Measurements from ENCODE around the gene TC2N. TPM values are rescaled to one million over a fixed set of nuclear protein-coding genes. Genes with fewer than 3 reads are reported as not detected.
"Not testable (repeated sequence)": the region's sequence is repeated elsewhere in the genome, so short reads cannot be mapped to it uniquely, and the experiment has no call there.

Gene TC2N
- 1.7 TPM for total RNA-seq
- long read RNA-seq, partial matches to known transcripts = 1 of 1 reads
- long read RNA-seq, other reads (novel, unspliced or antisense) = 0 of 1 reads

DNA sequence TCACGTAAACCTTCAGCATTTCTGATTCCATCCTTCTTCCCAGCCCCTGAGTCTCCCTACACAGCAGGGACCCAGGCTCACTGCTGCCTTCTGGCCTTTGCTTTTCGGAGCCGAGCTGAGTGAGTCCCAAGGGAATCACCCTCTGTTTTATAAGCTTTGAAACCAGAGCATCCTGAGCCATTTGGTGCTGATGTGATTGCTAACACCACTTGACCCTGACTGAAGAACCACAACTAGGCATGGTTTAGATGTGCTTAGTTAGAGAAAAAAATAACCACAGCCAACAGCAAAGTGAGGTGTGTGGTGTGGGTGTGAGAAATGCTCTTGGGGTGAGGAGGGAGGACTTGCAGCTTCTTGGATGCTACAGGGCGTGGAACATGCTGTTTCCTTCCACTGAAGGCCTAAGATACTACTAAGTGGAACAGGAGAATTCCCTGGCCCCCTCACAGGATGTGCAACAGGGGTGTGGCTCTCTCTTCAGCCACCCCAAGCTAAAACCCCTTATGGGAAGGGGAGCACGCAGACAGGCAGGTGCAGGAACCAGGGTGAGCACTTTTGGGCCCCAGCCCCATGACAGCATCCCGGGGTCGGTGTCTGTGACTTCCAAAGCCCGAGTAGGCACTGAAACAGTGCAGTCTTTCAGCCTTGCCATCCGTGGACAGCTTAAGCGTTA, at the start of gene TC2N:
Gene TC2N (minus strand): TSS at position 221 of the 673 bp plus-strand sequence. CDS start 53,767 bp downstream, outside the sequence.
- intact Hi-C loops (cut with DNase I) = no loop called here
- DNase-seq (ENCODE audit: low spot score) = no peak

DNA sequence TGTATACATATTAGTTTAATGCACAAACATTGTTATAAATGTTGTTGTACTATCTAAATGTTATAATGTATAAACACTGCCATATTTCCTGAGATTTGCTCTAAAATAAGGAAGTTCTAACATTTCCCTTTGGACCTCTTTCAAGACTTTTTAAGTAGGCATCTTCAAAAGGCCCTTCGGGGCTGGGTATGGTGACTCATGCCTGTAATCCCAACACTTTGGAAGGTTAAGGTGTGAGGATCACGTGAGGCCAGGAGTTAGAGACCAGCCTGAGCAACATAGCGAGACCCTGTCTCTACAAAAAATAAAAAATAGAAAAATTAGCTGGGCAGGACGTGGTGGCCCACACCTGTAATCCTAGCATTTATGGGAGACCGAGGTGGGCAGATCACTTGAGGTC, 44.7 kb upstream of the TC2N start:
- intact Hi-C loops (cut with DNase I) = no loop called here
- DNase-seq (ENCODE audit: low spot score) = peak; percentile 27

DNA sequence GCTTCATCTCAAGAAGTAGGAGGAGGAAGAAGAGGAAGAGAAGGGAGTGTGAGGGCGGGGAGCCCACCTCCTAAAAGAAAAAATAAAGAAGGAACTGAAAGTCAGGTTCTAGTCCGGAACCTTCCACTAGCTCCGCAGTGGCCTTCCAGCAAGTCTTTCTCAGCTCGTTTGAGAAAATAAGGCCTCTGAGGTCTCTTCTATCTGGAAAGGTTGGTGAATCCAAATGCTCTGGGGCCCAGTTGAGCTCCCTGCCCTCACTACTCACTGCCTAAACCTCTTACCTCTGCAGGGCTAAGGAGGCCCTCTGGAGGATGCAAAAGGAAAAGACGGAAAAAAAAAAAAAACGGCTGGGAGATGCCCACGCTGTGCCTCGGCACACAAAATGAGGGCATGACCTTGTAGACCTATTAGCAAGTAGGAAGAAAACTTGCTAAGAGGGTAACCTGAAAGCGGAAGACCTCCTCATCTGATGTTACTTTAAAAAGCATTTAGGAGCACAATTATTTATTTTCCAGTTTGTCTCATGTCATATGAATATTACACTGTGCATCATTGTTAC, 44.2 kb upstream of the TC2N start:
- intact Hi-C loops (cut with DNase I) = loop anchor here (2.0 kb wide), 1 partner anchor 263 kb away; no protein-coding TSS in a partner anchor
- DNase-seq (ENCODE audit: low spot score) = peak; percentile 22

DNA sequence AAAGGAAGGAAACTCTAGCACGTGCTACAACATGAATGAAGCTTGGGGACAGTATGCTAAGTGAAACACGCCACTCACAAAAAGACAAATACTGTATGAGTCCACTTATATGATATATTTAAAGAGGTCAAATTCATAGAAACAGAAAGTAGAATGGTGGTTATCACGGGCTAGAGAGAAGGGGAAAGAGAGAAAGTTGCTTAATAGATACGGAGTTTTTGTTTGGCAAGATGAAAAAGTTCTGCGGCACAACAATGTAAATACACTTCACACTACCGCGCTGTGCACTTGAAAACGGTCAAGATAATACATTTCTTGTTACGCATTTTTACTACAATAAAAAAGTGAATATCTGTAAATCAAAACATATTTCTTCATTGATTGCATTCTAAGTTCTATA, 42.9 kb upstream of the TC2N start:
- intact Hi-C loops (cut with DNase I) = loop anchor here (2.0 kb wide), 1 partner anchor 261 kb away; no protein-coding TSS in a partner anchor
- DNase-seq (ENCODE audit: low spot score) = no peak

DNA sequence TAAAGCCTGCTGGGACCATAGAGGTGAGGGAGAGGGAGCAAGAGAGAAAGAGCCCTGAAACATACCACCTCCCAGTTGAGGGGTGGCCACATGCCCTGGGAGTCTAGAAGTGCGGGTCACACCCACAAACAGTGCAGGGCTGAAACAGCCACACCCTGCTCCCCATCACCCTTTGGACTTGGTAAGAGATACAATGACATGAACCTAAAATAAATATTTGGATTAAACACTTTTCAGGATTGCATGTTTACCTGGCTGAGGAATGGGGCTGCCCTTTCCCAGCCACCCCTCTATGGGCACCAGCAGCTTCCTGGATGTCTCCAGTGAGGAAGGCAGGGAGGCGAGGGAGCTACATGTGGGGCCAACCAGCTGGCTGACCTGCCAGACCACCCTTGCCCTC, 39.0 kb upstream of the TC2N start:
- peak; percentile 53 for DNase-seq (ENCODE audit: low spot score)
- intact Hi-C loops (cut with DNase I) = no loop called here

DNA sequence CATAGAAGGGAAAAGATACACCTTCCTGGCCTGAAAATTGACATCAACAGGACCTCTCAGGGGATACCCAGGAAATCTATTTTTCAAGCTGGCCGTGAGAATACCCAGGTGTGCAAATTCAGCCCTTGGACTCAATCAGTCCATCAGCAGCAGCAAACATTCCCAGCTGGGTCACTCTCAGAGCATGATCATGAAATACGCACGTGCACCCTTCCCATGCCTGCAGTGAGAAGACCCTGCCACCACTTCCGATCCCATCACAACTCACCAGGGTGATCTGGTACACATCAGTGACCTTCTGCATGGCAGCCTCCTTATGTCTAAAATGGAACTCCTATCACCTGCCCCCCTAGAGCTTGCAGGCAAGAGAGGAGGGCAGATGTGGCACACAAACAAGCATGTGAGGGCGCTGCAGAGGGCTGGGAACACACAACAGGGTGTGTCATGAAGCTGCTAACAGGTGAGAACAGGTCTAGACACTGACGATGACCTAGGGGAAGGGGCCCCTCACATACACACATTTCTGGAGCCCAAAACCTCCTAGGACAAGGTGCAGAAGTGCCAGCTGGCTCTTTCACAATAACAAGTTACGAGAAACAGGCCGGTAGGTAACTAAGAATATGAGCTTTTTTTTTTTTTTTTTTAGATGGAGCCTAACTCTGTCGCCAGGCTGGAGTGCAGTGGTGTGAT, 37.8 kb upstream of the TC2N start:
- intact Hi-C loops (cut with DNase I) = no loop called here
- no peak for DNase-seq (ENCODE audit: low spot score)

DNA sequence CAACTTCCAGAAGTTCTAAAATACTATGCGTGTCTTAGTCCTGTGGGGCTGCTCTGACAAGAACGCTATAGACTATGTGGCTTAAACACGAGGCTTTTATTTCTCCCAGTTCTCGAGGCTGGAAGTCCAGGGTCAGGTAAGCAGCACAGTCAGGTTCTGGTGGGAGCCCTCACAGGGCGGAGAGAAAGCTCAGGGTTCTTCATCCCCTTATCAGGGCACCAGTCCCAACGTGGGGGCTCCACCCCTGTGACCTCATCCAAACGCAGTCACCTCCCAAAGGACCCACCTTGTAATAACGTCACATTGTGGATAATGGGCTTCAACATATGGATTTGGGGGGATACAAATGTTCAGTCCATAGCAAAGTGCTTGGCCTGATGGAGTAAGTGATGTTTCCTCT, 37.1 kb upstream of the TC2N start:
- intact Hi-C loops (cut with DNase I) = no loop called here
- peak; percentile 56 for DNase-seq (ENCODE audit: low spot score)

DNA sequence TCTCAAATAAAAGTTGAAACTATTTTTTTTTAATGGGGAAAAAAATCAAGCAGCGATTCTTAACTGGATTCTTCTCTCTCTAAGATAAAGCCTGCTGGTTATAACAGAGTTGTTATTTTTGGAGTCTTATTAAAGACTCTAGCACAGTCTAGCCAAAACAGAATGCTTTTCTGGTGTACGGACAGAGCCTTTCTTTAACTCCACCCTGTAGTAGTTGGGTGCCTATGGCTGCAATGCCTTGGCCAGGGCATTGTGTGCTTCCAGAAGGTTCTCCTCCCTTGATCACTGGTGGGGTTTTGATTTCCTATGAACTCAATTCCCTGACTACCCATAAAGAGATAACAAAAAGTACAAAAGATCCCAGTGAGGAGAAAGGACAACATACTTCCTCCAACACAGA, 35.7 kb upstream of the TC2N start:
- DNase-seq (ENCODE audit: low spot score) = no peak
- intact Hi-C loops (cut with DNase I) = no loop called here

DNA sequence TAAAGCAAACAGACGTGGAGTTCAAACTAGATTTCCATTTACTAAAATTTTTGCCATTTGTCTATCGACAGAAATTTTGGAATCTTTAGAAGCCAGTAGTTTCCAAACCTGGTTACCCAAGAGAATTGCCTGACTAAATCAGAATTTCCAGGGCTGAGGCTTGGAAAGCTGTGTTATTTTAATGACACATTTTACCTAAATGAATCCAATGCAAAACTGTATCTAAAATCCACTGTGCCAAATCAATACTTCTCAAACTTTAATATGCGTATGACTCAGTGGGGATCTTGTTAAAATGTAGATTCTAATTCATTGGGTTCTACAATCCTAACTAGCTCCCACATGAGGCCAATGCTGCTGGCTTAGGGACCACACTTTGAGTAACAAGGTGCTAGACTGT, 35.0 kb upstream of the TC2N start:
- no peak for DNase-seq (ENCODE audit: low spot score)
- intact Hi-C loops (cut with DNase I) = no loop called here

DNA sequence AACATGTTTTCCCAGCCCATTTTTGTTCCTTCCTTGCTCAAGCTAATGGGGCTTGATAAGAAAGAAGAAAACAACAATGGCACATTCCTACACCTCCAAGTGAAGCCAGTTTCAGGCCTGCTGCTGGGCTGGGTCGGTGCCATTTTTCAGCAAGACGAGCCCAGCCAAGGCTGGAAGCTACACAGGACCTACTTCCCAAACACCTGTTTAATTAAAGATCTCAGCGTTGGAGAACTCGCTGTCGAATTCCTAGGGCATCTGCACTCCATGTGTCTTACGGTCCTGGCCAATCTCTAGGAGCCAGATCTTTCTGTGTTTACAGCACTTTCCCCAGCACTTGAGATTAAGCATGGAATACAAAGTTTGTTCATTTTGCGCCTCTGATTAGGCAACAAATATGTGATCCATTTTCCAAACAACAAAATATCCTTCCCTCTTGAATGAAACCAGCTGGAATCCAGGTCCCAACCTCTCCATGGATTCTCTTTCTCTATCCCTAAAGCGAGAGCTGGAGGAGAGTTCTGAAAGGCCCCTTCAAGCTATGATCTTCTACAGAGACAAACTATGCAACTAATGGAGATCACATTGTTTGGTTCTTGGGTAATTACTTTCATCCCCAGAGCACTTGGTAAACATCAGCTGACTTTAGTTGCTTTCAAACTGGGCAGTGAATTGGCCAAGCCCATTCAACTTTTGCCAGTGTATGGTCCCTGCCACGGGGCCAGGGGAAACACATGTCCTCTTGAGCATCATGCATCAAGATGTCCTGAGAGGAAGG, 34.3 kb upstream of the TC2N start:
- intact Hi-C loops (cut with DNase I) = no loop called here
- DNase-seq (ENCODE audit: low spot score) = no peak

DNA sequence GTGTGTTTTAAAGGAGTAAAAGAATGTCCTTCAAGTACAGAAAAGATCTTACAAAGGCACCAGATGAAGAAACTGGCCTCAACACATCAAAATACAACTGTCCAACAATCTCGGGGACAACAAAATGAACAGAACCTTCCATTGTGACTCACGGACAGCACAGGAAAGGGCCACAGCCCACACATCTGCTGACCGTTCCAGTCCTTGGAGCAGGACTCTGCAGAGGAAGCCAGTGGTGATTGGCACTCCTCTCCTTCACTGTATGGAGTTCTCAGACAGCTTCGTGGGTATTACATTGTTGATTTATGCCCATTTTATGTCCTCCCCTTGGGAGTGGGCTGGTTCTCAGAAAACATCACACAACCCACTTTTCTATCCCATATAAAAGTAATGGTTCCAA, 32.5 kb upstream of the TC2N start:
- intact Hi-C loops (cut with DNase I) = no loop called here
- DNase-seq (ENCODE audit: low spot score) = no peak

DNA sequence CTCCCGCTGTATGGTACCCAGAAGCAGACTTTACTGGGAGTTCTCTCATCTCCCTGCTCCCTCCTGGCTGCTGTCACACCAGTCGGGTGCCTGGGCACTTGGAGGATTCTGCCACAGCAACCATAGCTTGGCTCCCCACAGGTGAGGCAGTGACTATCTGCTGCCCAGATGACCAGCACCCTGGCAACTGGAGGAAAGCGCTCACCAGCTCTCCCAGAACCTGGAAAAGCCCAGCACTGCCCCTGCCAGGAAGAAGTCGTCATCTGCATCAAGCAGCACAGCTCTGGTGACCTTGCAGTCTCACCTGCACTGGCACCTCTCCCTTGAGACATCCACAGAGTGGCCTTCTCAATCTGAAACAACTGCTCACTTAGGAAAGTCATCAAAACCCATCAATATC, 31.9 kb upstream of the TC2N start:
- no peak for DNase-seq (ENCODE audit: low spot score)
- intact Hi-C loops (cut with DNase I) = no loop called here

DNA sequence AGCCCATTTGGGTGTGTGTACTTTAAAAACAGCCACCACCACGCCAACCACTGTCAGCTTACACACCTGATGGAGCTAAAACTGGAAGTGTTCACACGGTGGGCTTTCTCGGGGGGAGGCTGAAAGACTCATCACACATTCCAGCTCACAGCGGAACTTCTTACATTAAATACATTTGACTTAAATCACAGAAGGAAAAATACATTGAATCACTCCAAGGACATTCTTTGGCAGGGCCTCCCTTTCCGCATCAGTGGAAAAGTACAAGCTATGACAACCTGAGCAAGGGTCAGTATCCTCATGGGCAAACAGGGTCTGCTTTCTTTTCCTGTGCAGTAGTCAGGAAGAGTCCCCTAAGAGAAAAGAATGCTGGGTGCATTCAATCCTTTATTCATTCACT, 31.0 kb upstream of the TC2N start:
- no peak for DNase-seq (ENCODE audit: low spot score)
- intact Hi-C loops (cut with DNase I) = no loop called here

DNA sequence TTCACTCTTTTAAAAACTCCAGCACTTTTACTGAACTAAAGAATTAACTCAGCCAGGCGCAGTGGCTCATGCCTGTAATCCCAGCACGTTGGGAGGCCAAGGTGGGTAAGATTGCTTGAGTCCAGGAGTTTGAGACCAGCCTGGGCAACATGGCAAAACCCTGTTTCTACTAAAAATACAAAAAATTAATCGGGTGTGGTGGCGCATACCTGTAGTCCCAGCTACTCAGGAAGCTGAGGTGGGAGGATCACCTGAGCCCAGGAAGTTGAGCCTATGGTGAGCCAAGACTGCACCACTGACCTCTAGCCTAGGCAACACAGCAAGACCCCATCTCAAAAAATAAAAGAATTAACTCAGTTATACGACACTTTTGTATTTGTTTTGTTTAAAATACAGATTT, 30.4 kb upstream of the TC2N start:
- DNase-seq (ENCODE audit: low spot score); intact Hi-C loops (cut with DNase I): not testable (repeated sequence)

DNA sequence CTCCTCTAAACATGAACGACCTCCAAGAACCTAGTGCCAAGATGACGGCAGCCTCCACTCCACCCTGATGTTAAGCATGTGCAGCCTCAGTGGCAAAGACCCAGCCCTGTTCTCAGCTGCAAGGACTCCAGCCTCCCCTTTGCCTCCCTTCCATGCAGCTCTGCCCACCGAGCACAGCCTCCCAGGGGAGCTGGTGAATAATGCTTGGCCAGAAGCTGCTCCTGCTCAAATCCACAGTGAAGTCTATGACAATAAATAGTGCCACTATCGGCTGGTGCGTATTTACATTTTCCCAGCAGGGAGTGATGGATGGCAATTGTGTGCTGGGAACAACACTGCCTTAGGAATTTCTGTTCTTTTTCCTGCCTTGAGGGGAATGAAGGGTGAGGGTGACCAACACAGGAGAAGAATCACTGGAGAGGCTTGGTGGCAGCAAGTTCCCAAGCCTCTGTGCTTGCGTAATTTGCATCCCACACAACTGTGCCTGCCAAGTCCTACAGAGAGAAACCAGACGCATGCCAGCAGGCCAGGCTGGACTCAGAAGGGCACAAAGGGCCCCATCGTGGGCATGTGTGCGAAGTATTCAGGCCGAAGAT, 29.9 kb upstream of the TC2N start:
- intact Hi-C loops (cut with DNase I) = no loop called here
- DNase-seq (ENCODE audit: low spot score) = no peak

DNA sequence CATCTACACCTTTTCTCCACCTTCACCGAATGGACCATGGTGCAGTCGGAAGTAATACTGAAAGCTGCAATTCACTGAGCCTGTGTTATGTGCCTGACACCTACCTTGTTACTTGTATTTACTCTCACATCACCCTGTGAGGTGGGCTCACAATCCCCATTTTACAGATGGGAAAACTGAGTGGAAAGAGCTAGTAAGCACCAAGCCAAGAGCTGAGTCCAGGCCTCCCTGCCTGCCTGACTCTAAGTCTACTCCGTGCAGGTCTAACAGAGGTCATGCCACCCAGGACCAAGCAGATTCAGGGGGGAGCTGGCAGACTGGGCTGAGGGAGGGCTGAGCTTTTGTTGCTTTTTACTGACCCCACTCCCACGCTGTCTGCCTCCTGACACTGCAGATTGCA, 29.1 kb upstream of the TC2N start:
- no peak for DNase-seq (ENCODE audit: low spot score)
- intact Hi-C loops (cut with DNase I) = no loop called here

DNA sequence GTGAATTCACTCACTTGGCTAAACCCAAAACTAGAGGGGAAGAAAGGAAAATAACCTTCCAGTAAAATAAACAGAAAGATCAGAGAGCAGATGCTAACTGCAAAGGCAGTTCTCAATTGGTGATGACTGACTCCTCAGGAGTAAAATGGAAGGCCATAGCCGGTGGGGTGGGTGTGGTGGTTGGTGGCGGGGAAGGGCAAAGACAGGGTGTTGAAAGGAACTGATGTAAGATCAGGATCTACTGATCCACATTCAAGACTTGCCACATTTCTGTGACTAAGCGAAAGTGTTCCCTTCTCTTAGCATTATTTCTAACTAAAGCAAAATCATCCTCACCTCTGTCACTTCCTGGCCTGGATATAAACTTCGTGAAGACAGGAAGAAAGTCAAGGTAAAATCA, 26.3 kb upstream of the TC2N start:
- intact Hi-C loops (cut with DNase I) = no loop called here
- DNase-seq (ENCODE audit: low spot score) = no peak

DNA sequence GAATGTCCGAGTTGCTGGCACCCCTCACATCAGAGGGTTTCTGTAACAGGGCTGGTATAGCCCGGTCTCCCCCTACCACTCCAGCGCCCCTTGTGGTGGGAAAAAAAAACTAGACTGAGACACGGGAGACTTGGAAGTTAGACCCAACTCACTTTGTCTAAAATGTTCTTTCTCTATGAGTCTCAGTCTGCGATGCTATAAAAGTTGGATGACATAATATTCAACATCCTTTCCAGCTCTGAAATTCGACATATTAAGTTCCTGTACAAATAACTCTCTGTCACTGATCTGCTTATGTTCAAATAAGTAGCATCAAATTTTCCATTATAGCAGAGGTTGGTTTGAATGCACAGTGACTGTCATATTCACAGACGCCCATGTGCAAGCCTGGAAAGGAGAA, 25.7 kb upstream of the TC2N start:
- intact Hi-C loops (cut with DNase I) = no loop called here
- no peak for DNase-seq (ENCODE audit: low spot score)

DNA sequence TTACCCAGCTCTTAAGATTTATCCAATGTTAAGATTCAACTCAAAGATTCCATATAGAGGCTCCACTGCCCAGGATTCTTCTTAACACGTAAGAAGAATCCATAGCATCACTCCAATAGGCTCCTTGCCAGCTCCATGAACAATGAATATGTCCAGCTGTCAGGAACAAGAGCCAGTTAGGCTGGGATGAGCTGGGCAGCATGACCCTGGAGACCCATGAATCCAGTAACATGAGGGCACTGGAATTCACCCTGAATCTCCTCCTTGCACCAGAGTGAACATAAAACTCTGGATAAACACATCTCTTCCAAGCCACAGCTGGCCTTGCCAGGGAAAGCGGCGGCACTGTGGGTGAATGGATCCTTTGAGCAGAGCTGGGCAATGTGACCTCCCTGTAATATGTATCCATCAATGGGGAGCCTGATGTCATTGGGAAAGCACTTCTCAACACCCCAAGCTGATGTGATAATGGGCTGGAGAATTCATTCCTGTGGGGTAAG, 24.4 kb upstream of the TC2N start:
- DNase-seq (ENCODE audit: low spot score) = no peak
- intact Hi-C loops (cut with DNase I) = no loop called here

DNA sequence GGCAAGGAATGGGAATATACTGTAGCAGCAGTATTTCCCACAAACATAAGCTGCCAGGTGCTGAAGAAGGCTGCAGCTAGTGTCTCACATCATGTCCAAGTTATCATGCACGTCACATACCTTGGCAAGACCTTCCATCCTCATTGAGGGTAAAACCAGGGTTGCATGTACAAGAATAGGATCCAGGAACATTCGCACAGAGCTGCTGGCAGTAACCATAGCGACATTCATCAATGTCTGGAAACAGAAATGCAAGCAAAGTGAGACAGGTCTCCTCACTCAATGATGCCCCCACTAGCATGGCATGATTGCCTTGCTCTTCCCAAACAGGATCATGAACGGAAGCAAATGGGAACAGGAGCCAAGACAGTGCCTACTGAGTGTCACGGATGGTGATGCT, 23.8 kb upstream of the TC2N start:
- intact Hi-C loops (cut with DNase I) = no loop called here
- DNase-seq (ENCODE audit: low spot score) = no peak
